ENCODE measurements around the gene PRR5L. TPM values are rescaled to one million over a fixed set of nuclear protein-coding genes. Genes with fewer than 3 reads are reported as not detected.

PRR5L gene
- polyA plus RNA-seq, 1 of the 3 experiments (the other 2 are of a cell fraction) = 0.46 TPM

DNA sequence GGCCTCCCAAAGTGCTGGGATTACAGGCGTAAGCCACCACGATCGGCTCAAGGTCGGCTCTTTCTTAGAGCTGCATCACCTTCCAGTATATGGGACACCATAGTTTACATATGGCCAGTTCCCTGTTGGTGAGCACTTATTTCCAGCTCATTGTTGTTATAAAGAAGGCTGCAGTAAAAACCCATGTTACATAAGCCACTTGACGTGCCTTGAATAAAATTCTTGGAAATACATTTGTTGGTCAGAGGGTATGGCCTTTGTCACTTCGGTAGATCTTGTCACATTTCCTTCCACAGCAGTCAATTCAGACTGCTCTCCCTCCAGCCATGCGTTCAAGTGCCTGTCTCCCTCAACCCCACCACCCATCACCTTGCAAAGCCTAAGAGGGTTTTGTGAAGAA lies 92.9 kb downstream of the PRR5L start:
- Histone ChIP-seq H4K20me1 (ENCODE audit: insufficient read depth) (no peaks in the 10 kb centered on the region), H3F3A (replicated peaks; ENCODE audit: insufficient read depth) (no peaks in the 10 kb centered on the region), H3K9me2 (no peaks in the 10 kb centered on the region), H3K9ac (no peak overlapping the region), H3K9me3 (no peaks in the 10 kb centered on the region), H3K27me3 (ENCODE audit: insufficient read depth) (no peaks in the 10 kb centered on the region), H3K27ac (ENCODE audit: low read depth in 2 of 2, low read length in 1 of 2) (no peak overlapping the region), H3K79me2 (ENCODE audit: insufficient read depth) (no peaks in the 10 kb centered on the region), H3K4me2 (no peak overlapping the region), H3K4me1 (ENCODE audit: control insufficient read depth in 1 of 2, insufficient read depth in 2 of 2, low read depth in 1 of 2, low read length in 1 of 2) (no peaks in the 10 kb centered on the region), H3K36me3 (replicated peaks in 1 of 2; ENCODE audit: control insufficient read depth in 1 of 2, insufficient read depth in 2 of 2, low read length in 1 of 2) (no peaks in the 10 kb centered on the region), H2AFZ (ENCODE audit: low read depth) (no peak overlapping the region), H3K4me3 (ENCODE audit: low read depth in 2 of 2, low read length in 1 of 2) (no peak overlapping the region)
- POLR2A ChIA-PET = no interaction called here
- 85% methylated on average over 7 of the region's 7 CpGs for WGBS (ENCODE audit: low lambda C conversion rate)
- CTCF ChIA-PET = interaction anchor here (0.8 to 1.6 kb wide), 3 partner anchors 9 to 22 kb away, joined by 3 to 6 read pairs (median 3); no protein-coding TSS in a partner anchor
- no peak for TF ChIP-seq REST (IDR thresholded peaks at IDR 0.05; ENCODE audit: low read depth, low read length)
- no peak for TF ChIP-seq RFX5 (IDR thresholded peaks at IDR 0.05; ENCODE audit: low read length)
- TF ChIP-seq CHD2 (IDR thresholded peaks at IDR 0.05; ENCODE audit: low read length, partially characterized antibody) = no peak
- no peak for TF ChIP-seq NRF1 (IDR thresholded peaks at IDR 0.05; ENCODE audit: low read depth, low read length)
- TF ChIP-seq TEAD4 (IDR thresholded peaks at IDR 0.05; ENCODE audit: borderline replicate concordance, insufficient read depth) = no peak
- no peak for TF ChIP-seq FOXM1 (IDR thresholded peaks at IDR 0.05; ENCODE audit: low read depth)
- TF ChIP-seq YY1 (IDR thresholded peaks at IDR 0.05; ENCODE audit: low read depth) = no peak
- no peak for TF ChIP-seq GATA2 (CRISPR knock-in tag; IDR thresholded peaks at IDR 0.05)
- no peak for DNase-seq

DNA sequence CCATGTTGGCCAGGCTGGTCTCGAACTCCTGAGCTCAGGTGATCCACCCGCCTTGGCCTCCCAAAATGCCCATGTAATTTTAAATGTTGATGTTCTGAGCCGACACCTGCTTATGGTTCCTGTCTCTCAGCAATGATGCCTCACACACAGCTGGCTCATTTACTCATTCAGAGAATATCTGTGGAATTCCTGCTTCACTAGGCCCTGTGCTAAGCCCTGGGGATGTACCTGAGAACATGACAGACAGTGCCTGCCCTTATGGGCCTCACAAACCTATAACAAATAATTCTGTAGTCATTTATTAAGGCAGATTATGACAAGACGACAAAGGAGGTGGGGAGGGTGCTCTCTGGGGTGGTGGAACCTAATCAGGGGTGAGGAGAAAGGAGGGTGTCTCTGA lies 93.7 kb downstream of the PRR5L start:
- DNase-seq = no peak
- Histone ChIP-seq H3K79me2 (ENCODE audit: insufficient read depth) (no peaks in the 10 kb centered on the region), H3K27me3 (ENCODE audit: insufficient read depth) (no peaks in the 10 kb centered on the region), H4K20me1 (ENCODE audit: insufficient read depth) (no peaks in the 10 kb centered on the region), H3K9me2 (no peaks in the 10 kb centered on the region), H3K4me1 (ENCODE audit: control insufficient read depth in 1 of 2, insufficient read depth in 2 of 2, low read depth in 1 of 2, low read length in 1 of 2) (no peaks in the 10 kb centered on the region), H3K4me2 (no peak overlapping the region), H3K27ac (ENCODE audit: low read depth in 2 of 2, low read length in 1 of 2) (no peak overlapping the region), H3K9ac (no peak overlapping the region), H3K4me3 (ENCODE audit: low read depth in 2 of 2, low read length in 1 of 2) (no peak overlapping the region), H3K36me3 (replicated peaks in 1 of 2; ENCODE audit: control insufficient read depth in 1 of 2, insufficient read depth in 2 of 2, low read length in 1 of 2) (no peaks in the 10 kb centered on the region), H2AFZ (ENCODE audit: low read depth) (no peak overlapping the region), H3F3A (replicated peaks; ENCODE audit: insufficient read depth) (no peaks in the 10 kb centered on the region), H3K9me3 (no peaks in the 10 kb centered on the region)
- 80% methylated on average over 4 of the region's 4 CpGs for WGBS (ENCODE audit: low lambda C conversion rate)
- CTCF ChIA-PET = interaction anchor here (1.5 kb wide), 1 partner anchor 9 kb away, joined by 3 read pairs; no protein-coding TSS in a partner anchor
- POLR2A ChIA-PET = no interaction called here
- TF ChIP-seq TCF12 (IDR thresholded peaks at IDR 0.05) (no peak), ELF1 (IDR thresholded peaks at IDR 0.05) (no peak), RAD21 (IDR thresholded peaks at IDR 0.05; ENCODE audit: low read length) (no peak), MXI1 (IDR thresholded peaks at IDR 0.05; ENCODE audit: low read depth, low read length) (no peak), SIN3A (IDR thresholded peaks at IDR 0.05; ENCODE audit: borderline replicate concordance, low read depth, low read length) (no peak), FOXJ3 (CRISPR knock-in tag; IDR thresholded peaks at IDR 0.05) (no peak), TEAD4 (IDR thresholded peaks at IDR 0.05; ENCODE audit: borderline replicate concordance, insufficient read depth) (no peak), TAF1 (IDR thresholded peaks at IDR 0.05; ENCODE audit: borderline replicate concordance, low read depth, low read length) (no peak), RFX5 (IDR thresholded peaks at IDR 0.05; ENCODE audit: low read length) (no peak), EZH2phosphoT487 (IDR thresholded peaks at IDR 0.05; ENCODE audit: borderline replicate concordance, low read depth) (no peak), FOSL2 (IDR thresholded peaks at IDR 0.05; ENCODE audit: borderline replicate concordance, low read depth) (no peak), FOXM1 (IDR thresholded peaks at IDR 0.05; ENCODE audit: low read depth) (no peak), USF1 (IDR thresholded peaks at IDR 0.05; ENCODE audit: borderline replicate concordance, low read depth) (no peak)
- TF ChIP-seq, protein P1, sequence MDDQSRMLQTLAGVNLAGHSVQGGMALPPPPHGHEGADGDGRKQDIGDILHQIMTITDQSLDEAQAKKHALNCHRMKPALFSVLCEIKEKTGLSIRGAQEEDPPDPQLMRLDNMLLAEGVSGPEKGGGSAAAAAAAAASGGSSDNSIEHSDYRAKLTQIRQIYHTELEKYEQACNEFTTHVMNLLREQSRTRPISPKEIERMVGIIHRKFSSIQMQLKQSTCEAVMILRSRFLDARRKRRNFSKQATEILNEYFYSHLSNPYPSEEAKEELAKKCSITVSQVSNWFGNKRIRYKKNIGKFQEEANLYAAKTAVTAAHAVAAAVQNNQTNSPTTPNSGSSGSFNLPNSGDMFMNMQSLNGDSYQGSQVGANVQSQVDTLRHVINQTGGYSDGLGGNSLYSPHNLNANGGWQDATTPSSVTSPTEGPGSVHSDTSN (IDR thresholded peaks at IDR 0.05) = no peak
- TF ChIP-seq, protein P2, sequence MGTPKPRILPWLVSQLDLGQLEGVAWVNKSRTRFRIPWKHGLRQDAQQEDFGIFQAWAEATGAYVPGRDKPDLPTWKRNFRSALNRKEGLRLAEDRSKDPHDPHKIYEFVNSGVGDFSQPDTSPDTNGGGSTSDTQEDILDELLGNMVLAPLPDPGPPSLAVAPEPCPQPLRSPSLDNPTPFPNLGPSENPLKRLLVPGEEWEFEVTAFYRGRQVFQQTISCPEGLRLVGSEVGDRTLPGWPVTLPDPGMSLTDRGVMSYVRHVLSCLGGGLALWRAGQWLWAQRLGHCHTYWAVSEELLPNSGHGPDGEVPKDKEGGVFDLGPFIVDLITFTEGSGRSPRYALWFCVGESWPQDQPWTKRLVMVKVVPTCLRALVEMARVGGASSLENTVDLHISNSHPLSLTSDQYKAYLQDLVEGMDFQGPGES (IDR thresholded peaks at IDR 0.05; ENCODE audit: low read depth, low read length) = no peak

Data from SK-N-SH (cell line).